ENCODE data around the gene EHHADH.

Gene EHHADH

DNA sequence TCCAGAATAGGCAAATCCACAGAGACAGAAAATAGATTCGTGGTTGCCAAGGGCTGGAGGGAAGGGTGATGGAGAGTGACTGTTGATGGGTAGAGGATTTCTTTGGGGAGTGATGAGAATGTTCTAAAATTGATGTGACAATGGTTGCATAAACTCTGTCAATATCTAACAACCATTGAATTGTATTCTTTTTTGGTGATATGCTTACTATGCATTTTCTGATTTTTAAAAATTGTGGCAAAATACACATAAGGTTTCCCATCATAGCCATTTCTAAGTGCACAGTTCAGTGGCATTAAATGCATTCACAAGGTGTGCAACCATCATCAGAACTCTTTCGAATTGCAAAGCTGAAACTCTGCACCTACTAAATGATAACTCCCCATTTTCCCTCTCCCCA lies 56.8 kb downstream of the EHHADH start:
- no peak for DNase-seq (ENCODE audit: low read depth)

DNA sequence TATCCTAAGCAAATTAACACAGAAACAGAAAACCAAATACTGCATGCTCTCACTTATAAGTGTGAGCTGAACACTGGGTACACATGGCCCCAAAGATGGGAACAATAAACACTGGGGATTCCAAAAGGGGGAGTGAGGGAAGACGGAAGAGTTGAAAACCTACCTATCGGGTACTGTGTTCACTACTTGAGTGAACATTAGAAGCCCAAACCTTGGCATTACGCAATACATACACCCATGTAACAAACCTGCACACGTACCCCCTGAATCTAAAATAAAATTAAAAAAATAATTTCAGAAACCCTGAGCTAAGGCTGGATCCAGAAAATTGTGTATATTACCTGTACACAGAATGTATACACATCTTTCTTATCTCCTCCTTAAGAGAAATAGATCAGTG lies 58.2 kb downstream of the EHHADH start:
- DNase-seq (ENCODE audit: low read depth), result no peak

GRCh38 chr3:185188816-185189215 lies 65.0 kb downstream of the EHHADH start:
- no peak for DNase-seq (ENCODE audit: low read depth)

DNA sequence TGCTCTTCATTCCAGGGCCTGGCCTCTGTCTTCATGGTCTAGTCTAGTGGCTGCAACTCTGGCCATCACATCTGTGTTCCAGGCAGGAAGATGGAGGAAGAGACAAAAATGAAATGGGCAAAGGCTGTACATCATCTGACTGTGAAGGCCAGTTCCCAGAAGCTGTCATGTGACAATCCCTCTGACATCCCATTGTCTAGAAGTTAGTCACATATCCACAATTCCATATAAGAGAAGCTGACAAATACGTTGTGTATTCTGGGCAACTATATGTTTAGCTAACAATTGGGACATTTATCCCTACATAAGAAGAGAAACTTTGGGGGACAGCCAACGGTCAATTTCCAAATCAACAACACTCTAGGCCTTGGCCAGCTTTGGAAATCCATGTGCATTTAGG lies 66.5 kb downstream of the EHHADH start:
- DNase-seq (ENCODE audit: low read depth), result no peak

DNA sequence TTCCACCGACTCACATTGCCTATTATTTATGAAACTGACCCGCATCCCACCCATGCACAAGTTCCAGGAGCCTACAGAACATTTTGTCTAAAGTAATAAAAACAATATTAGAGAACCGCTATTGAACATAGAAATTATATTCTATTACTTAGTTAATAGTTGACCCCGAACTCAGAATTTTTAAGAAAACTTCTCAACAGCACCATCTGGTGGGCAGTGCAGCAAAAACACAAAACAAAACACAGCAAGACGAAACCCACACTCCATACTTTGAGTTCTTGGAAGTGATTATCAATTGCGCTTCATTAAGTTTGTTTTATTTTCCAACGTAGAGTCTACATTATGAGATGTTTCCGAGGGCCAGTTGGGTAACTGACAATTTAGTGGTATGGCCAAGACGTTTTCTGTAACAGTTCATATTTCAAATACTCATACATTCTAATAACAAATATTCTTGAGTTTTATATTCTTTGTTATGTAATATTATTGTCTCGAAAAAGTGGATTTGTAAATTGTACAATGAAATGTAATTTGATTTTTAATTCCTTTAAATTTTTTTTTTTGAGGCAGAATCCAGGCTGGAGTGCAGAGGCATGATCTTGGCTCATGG lies 77.0 kb downstream of the EHHADH start:
- DNase-seq (ENCODE audit: low read depth), result no peak

GRCh38 chr3:185175370-185175987 lies 78.4 kb downstream of the EHHADH start:
- DNase-seq (ENCODE audit: low read depth), result no peak

DNA sequence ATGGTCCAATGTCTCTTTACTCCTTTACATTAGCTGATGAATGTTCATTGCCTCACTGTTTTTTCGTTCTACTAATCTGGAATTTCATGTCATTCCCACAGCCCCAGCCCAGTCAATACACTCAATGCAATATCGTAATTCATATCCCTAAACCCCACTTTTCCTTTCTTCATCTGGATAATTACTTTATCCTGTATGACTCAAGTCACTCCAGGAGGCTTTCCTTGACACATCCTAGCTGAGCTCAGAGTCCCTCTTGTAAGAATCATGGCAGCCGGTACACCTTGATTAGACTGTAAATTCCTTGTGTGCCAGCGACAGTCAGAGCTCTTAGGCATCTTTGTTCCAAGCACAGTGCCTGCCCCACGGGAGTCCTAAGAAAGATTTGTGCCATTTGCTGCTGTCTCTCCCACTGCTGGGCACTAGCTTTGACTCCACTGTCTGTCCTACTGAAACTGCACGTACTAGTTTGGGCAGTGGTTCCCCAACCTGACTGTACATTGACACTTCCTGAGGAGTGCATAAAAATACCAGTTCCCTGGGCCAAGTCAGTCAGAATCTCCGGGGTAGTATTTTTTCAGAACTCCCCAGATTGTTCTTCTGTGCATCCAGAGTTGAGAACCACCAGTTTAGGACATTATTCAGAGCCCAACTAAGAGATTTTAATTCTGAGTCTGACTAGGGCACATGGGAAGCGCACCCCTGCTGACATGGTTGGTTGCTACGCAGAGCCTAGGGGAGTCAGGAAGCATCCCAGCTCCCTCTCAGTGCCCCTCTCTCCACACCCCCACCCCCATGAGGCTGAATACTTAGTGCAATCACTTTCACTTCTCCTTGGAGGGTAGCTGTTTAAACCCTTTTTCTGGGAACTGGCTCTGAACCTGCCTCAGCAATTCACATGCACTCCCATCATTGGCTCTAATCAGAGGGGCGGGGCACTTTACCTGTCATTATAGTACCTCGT lies 81.5 kb downstream of the EHHADH start:
- DNase-seq (ENCODE audit: low read depth), result no peak

DNA sequence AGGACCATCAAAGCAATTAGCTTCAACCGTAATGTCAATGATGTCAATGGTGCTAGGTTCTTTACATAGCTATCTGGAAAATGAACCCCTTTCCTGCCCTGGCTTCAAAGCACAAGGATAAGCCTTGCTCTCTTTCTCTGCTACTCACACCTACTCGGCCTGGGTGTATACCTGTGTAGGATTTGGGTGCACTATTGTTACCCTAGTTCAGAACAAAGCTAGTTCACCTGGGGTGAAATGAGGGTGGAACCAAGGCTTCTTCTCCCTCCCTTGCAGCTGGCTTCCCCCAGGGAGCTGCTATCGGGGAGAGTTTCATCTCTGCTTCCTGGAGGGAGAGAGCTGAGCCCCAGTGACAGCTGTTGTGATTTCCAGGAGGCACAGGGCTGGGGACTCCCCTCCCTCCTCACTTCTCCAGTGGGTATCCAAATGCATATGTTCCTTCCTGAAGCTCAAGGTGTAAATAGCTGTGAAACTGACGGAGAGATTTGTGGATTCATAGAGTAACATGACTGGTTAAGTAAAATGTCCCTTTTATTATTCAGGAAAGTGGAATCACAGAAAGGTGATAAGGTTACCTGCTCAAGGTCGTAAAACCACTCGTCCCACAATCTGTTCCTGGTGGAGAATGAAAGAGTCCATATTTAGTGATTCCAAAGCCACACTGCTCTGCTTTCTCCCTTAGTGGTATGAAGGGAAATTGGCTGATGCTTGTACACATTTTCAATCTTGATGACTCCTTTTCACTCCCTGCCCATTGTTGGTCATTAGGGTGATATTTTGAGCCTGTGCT lies 89.2 kb downstream of the EHHADH start:
- DNase-seq (ENCODE audit: low read depth), result no peak

GRCh38 chr3:185162634-185163033 lies 91.2 kb downstream of the EHHADH start:
- DNase-seq (ENCODE audit: low read depth), result no peak

DNA sequence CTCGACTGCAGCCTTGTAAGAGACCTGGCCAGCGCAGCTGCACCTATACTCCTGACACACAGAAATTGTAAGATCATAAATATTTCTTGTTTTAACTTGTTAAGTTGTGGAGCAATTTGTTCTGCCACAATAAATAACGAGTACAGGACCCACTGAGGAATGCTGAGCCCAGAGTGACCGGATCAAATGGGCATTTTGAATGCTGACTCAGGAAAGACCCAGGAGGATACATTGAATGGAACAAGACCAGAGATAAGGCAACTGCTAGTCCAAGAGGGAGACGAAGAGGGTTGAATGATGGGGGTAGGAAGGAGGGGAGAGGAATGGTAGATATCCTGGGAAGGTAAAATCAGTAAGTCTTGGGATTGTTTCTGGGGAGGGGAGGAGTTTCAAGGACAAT lies 92.1 kb downstream of the EHHADH start:
- DNase-seq (ENCODE audit: low read depth), result no peak

GRCh38 chr3:185157347-185157746 lies 96.5 kb downstream of the EHHADH start:
- DNase-seq (ENCODE audit: low read depth), result no peak

- no peak for DNase-seq (ENCODE audit: low read depth)
Observed at GRCh38 chr3:185155678-185156077, 98.2 kb downstream of the EHHADH start.

DNA sequence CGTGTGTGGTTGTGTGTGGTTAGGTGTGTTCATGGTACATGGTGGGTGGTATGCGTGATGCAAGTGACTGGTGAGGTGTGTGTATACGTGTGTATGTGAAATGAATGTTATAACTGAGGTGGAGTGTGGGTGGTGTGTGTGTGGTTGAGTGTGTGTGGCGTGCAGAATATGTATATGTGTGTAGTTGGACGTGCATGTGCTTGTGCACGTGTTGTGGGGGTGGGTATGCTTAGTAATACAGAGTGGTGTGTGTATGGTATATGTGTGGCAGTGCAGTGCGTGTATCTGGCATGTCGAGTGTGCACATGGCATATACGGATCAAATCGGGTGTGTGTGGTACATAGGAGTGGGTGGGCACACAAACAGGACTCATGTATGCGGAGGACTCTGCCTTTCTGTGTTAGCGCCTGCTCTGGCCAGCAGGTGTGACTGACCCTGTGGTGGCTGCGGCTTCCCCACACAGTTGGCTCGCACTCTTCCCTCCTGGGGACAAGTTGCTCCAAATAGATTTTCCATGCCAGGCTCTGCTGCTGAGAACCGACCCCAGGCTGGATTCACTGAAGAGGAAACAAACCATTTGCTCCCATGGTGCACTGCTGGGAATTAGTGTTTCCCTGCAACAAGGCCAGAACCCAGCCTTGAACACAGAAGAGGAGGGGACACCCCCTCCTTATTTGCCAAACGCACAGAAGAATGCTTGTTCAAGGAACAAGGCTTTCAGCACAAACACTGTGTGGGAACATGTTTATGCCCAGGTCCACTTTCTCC lies 99.8 kb downstream of the EHHADH start:
- DNase-seq (ENCODE audit: low read depth), result no peak

DNA sequence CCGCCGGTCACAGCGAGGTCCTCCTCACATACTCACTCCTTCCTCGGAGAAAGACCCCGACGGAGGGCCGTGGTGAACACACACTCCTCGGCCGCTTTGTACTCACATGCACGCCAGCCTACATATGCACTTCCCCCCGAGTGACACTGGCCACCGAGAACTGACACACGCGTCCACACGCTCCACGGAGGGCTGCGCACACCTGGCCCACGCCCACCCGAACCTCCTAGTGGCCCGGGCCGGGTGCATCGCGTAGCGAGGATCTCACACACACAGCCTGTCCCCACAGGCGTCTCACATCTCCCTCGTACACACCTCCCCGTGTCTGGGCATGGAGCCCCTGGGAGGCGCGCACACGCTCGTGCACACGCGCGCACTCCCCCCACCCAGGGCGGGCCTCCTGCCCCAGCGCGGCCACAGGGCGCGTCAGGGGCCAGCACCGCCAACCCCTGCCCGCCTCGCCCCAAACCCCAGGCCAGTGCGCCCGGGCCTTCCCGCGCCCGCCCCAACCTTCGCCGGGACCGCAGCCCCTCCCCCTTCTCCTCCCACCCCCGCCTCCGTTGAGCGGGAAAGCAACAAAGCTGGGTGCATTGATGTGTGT lies 100.6 kb downstream of the EHHADH start:
- DNase-seq (ENCODE audit: low read depth), result no peak

DNA sequence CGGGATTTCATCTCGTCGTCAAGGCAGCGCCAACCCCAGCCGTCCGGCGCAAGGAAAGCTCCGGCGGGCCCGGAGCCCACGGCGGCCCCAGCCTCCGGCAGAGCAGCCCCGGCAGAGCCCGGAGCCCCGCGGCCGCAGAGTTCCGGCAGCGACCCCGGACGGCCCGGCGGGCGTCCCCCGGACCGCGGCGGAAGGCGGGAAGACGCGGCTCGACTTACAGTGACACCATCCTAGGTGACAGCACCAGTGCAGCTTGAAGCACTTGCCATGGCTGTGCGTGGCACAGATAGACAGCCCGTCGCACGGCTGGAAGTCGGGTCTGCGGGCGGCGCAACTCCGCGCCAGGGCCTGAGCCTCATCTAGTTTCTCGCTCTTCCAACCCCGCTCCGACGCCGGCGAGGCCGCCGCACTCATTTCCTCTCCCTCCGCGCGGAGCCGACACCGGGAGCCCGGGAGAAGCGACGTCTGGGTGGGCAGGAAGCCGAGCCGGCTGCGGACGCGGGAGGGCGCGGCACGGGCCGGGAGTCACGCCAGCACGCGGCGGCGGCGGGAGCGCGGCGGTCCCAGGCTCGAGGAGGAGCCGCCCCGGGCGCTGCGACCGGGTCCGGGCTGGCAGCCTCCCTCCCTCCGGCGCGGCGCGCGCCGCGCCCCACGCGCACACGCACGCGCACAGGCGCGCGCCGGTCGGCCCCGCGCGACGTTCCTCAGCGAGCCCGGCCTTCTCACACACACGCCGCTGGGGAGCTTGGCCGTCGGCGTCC lies 101.3 kb downstream of the EHHADH start, which contains the start of gene C3orf70:
TSS of gene C3orf70 (minus strand) at position 651 of the 761 bp plus-strand sequence. CDS start at position 414, 237 bp downstream.
- DNase-seq (ENCODE audit: low read depth), result no peak

DNA sequence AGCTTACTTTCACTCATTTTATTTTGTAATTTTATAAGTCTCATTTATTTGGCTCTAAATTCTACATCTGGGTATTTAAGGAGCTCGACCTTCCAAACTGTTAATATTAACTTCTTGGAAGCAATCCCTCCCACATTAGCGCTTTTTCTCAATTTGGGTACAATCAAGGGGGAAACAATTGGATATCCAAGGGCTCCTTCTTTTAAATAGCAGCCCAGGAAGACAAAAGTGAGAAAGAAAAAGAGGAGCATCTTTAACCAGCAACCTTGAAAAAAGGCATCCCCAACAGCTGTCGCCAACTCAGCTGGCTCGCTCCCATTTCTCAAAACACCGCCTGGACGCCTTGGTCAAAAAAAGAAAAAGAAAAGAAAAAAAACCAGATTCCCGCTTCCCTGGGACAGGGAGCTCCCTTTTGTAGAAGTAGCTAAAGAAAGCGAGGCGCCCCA lies 101.9 kb downstream of the EHHADH start:
- DNase-seq (ENCODE audit: low read depth), result no peak

DNA sequence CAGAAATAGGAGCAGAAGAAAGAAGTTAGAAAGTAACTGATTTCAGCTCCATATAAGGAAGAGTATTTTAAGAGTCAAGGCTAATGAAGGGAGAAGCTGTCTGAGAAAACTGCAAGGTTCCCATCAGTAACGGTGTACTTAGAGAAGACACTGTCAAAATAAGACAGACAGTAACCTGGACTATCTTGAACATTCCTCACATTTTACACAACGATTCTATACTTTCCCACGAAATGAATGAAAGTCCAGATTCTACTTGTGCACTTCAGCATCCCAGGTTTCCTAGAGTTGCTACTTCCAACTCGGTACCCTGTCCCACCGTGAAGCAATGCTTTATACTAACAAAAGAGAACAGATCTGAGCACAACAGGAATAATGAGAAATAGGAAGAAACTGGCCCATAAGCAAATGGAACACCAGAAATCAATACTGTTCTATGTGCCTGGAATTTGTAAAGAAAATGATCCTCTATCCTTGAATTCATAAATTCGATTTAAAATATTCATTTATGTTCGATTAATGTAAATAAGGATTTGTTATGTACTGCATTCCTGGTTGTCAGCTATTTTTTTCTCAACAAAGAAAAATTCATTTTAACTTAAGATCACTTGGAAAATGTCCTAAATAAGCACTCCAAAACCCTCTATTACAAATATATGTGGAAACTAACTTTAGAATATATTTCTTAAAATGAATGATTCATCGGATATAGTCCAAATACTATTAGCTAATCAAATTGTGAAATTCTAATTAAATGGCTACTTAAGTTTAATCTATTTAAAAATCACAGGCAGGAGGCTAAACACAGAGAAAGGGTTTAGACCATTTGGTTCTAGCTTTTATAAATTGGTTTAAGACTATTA lies 102.5 kb downstream of the EHHADH start:
- no peak for DNase-seq (ENCODE audit: low read depth)

GRCh38 chr3:185150561-185150960 lies 103.3 kb downstream of the EHHADH start:
- DNase-seq (ENCODE audit: low read depth), result no peak

DNA sequence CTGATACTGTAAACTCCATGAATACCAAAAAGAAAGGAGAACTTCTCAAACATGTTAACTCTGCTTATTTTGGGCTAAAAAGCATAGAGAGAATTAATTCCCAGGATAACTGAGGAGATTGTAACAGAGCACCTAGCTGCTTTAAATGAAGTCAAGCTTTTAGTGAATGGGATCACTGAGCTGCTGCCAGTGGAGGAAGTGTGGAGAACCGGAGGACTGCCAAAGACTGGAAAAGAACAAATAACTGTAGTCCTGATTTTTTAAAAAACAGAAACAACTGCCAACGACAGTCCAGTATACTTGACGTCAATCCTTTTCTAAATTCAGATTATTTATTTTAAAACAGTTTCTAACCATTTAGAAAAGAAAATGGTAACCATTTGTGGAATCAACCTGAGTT lies 104.3 kb downstream of the EHHADH start:
- no peak for DNase-seq (ENCODE audit: low read depth)
